ENCODE measurements around the gene HMCN2. TPM values are rescaled to one million over a fixed set of nuclear protein-coding genes. Genes with fewer than 3 reads are reported as not detected.

Gene HMCN2
- polyA plus RNA-seq, 1 of the 3 experiments (the other 2 are of a cell fraction) = 0.15 TPM

DNA sequence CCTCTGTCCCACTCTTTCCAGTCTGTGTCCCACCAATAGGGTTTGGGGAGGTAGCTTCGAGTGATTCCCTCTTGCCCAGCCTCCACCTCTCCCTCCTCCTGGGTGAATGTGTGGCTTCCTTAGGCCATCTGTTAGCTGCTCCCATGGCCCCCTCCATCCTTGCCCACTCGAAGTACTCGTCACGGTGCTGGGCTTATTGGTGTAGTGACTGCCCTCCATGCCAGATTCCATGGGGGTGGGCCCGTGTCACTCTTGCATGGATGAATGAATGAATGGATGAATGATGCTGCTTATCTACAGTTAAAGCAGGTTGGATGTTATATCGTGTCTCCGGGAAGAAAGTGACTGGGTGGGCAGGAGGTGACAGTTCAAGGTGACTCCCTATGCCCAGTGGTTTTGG is 19.1 kb downstream of the HMCN2 start:
- H3K9me3 ChIP-seq = no peaks in the 10 kb centered on the region
- ChIA-PET POLR2A (no interaction called here), CTCF (interaction anchor here (0.8 to 1.9 kb wide), 6 partner anchors 19 to 422 kb away, joined by 3 to 7 read pairs (median 4); no protein-coding TSS in a partner anchor)
- TF ChIP-seq ZBTB33 (IDR thresholded peaks at IDR 0.05; ENCODE audit: borderline replicate concordance, low read depth) = no peak
- TF ChIP-seq FOXM1 (IDR thresholded peaks at IDR 0.05; ENCODE audit: low read depth) = no peak
- no peak for TF ChIP-seq MAX (IDR thresholded peaks at IDR 0.05; ENCODE audit: low read depth)
- no peak for TF ChIP-seq RAD21 (IDR thresholded peaks at IDR 0.05; ENCODE audit: low read length)
- no peak for TF ChIP-seq RXRA (IDR thresholded peaks at IDR 0.05; ENCODE audit: borderline replicate concordance, low read depth)
- no peak for TF ChIP-seq TEAD4 (IDR thresholded peaks at IDR 0.05; ENCODE audit: borderline replicate concordance, insufficient read depth)
- no peak for TF ChIP-seq MXI1 (IDR thresholded peaks at IDR 0.05; ENCODE audit: low read depth, low read length)
- TF ChIP-seq TAF1 (IDR thresholded peaks at IDR 0.05; ENCODE audit: borderline replicate concordance, low read depth, low read length) = no peak
- no peak for TF ChIP-seq ELF1 (IDR thresholded peaks at IDR 0.05)
- TF ChIP-seq JUND (IDR thresholded peaks at IDR 0.05) = no peak
- TF ChIP-seq TCF12 (IDR thresholded peaks at IDR 0.05) = no peak
- TF ChIP-seq PBX3 (IDR thresholded peaks at IDR 0.05) = no peak
- TF ChIP-seq NFIC (IDR thresholded peaks at IDR 0.05; ENCODE audit: borderline replicate concordance) = no peak
- TF ChIP-seq SIN3A (IDR thresholded peaks at IDR 0.05; ENCODE audit: borderline replicate concordance, low read depth, low read length) = no peak
- TF ChIP-seq USF1 (IDR thresholded peaks at IDR 0.05; ENCODE audit: borderline replicate concordance, low read depth) = no peak
- TF ChIP-seq EP300 (IDR thresholded peaks at IDR 0.05; ENCODE audit: borderline replicate concordance in 1 of 2, low read depth in 1 of 2, low read length in 1 of 2) = no peak
- TF ChIP-seq MEF2A (IDR thresholded peaks at IDR 0.05; ENCODE audit: borderline replicate concordance, low read depth) = no peak
- no peak for TF ChIP-seq GABPA (IDR thresholded peaks at IDR 0.05; ENCODE audit: low read depth)
- H4K20me1 ChIP-seq (ENCODE audit: insufficient read depth) = no peaks in the 10 kb centered on the region
- H3K9me2 ChIP-seq = no peaks in the 10 kb centered on the region
- no peaks in the 10 kb centered on the region for H3F3A ChIP-seq (replicated peaks; ENCODE audit: insufficient read depth)
- no peak for DNase-seq
- H3K36me3 ChIP-seq (replicated peaks in 1 of 2; ENCODE audit: control insufficient read depth in 1 of 2, insufficient read depth in 2 of 2, low read length in 1 of 2) = no peaks in the 10 kb centered on the region
- no peak overlapping the region for H3K9ac ChIP-seq
- H3K4me3 ChIP-seq (ENCODE audit: low read depth in 2 of 2, low read length in 1 of 2) = no peak overlapping the region
- no peak overlapping the region for H2AFZ ChIP-seq (ENCODE audit: low read depth)
- H3K79me2 ChIP-seq (ENCODE audit: insufficient read depth) = no peaks in the 10 kb centered on the region
- peaks cover 10% of the 10 kb centered on the region for H3K27me3 ChIP-seq (ENCODE audit: insufficient read depth)
- H3K4me1 ChIP-seq (ENCODE audit: control insufficient read depth in 1 of 2, insufficient read depth in 2 of 2, low read depth in 1 of 2, low read length in 1 of 2) = peaks cover 0 to 41% of the 10 kb centered on the region in 2 experiments; a peak in 1 of 4 replicates
- H3K4me2 ChIP-seq = no peak overlapping the region
- 85% methylated on average over 7 of the region's 7 CpGs for WGBS (ENCODE audit: low lambda C conversion rate)
- no peak overlapping the region for H3K27ac ChIP-seq (ENCODE audit: low read depth in 2 of 2, low read length in 1 of 2)
